ENCODE measurements around the gene NUDT8. TPM values are rescaled to one million over a fixed set of nuclear protein-coding genes. Genes with fewer than 3 reads are reported as not detected.

Gene NUDT8
- total and polyA plus RNA-seq, 2 experiments from 2014 or later, result 5.0 to 15.1 TPM

DNA sequence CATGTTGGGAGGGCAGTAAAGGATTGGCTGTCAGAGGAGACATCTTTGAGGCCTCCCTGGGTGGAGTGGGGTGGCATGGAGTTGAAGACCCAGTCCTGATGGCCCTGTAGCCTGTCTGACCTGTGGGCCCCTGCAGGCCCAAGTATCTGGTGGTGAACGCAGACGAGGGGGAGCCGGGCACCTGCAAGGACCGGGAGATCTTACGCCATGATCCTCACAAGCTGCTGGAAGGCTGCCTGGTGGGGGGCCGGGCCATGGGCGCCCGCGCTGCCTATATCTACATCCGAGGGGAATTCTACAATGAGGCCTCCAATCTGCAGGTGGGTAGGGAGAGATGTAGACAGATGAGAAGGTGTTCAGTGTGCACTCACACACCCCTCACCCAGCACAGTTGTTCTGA, 20.4 kb downstream of the NUDT8 start:
- no peaks in the 10 kb centered on the region for H4K20me1 ChIP-seq (replicated peaks; ENCODE audit: insufficient read depth)
- H3K4me2 ChIP-seq, result no peak overlapping the region
- ATAC-seq (no peak), DNase-seq (ENCODE audit: low spot score) (no peak)
- no peaks in the 10 kb centered on the region for H3K27me3 ChIP-seq (ENCODE audit: insufficient read depth)
- peaks cover 8% of the 10 kb centered on the region for H3K27me3 Mint-ChIP-seq (ENCODE audit: insufficient read depth, low read depth, poor library complexity)
- peaks cover 16% of the 10 kb centered on the region for H3K4me1 Mint-ChIP-seq
- H2AFZ ChIP-seq, result no peak overlapping the region
- no peak for TF ChIP-seq EZH2phosphoT487 (IDR thresholded peaks at IDR 0.05; ENCODE audit: unreplicated experiment)
- TF ChIP-seq CREB1 (CRISPR knock-in tag; IDR thresholded peaks at IDR 0.05; ENCODE audit: low read depth), result no peak
- TF ChIP-seq NANOG (IDR thresholded peaks at IDR 0.05; ENCODE audit: borderline replicate concordance), result no peak
- TF ChIP-seq, protein P1, sequence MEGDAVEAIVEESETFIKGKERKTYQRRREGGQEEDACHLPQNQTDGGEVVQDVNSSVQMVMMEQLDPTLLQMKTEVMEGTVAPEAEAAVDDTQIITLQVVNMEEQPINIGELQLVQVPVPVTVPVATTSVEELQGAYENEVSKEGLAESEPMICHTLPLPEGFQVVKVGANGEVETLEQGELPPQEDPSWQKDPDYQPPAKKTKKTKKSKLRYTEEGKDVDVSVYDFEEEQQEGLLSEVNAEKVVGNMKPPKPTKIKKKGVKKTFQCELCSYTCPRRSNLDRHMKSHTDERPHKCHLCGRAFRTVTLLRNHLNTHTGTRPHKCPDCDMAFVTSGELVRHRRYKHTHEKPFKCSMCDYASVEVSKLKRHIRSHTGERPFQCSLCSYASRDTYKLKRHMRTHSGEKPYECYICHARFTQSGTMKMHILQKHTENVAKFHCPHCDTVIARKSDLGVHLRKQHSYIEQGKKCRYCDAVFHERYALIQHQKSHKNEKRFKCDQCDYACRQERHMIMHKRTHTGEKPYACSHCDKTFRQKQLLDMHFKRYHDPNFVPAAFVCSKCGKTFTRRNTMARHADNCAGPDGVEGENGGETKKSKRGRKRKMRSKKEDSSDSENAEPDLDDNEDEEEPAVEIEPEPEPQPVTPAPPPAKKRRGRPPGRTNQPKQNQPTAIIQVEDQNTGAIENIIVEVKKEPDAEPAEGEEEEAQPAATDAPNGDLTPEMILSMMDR (conservative IDR thresholded peaks at IDR 0.05; ENCODE audit: low read depth in 2 of 2), result no peak
- TF ChIP-seq ZNF114 (CRISPR knock-in tag; IDR thresholded peaks at IDR 0.05), result no peak
- no peak for TF ChIP-seq STAT1 (IDR thresholded peaks at IDR 0.05; ENCODE audit: unreplicated experiment)
- no peak for TF ChIP-seq POLR2AphosphoS5 (IDR thresholded peaks at IDR 0.05; ENCODE audit: low read depth)
- TF ChIP-seq, protein P2, sequence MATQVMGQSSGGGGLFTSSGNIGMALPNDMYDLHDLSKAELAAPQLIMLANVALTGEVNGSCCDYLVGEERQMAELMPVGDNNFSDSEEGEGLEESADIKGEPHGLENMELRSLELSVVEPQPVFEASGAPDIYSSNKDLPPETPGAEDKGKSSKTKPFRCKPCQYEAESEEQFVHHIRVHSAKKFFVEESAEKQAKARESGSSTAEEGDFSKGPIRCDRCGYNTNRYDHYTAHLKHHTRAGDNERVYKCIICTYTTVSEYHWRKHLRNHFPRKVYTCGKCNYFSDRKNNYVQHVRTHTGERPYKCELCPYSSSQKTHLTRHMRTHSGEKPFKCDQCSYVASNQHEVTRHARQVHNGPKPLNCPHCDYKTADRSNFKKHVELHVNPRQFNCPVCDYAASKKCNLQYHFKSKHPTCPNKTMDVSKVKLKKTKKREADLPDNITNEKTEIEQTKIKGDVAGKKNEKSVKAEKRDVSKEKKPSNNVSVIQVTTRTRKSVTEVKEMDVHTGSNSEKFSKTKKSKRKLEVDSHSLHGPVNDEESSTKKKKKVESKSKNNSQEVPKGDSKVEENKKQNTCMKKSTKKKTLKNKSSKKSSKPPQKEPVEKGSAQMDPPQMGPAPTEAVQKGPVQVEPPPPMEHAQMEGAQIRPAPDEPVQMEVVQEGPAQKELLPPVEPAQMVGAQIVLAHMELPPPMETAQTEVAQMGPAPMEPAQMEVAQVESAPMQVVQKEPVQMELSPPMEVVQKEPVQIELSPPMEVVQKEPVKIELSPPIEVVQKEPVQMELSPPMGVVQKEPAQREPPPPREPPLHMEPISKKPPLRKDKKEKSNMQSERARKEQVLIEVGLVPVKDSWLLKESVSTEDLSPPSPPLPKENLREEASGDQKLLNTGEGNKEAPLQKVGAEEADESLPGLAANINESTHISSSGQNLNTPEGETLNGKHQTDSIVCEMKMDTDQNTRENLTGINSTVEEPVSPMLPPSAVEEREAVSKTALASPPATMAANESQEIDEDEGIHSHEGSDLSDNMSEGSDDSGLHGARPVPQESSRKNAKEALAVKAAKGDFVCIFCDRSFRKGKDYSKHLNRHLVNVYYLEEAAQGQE (IDR thresholded peaks at IDR 0.05; ENCODE audit: unreplicated experiment), result no peak
- no peak for TF ChIP-seq JUNB (IDR thresholded peaks at IDR 0.05; ENCODE audit: unreplicated experiment)
- no peak for TF ChIP-seq ZNF331 (CRISPR knock-in tag; IDR thresholded peaks at IDR 0.05; ENCODE audit: low read depth)
- no peak for TF ChIP-seq EZH2 (IDR thresholded peaks at IDR 0.05; ENCODE audit: low read depth, unreplicated experiment)
- TF ChIP-seq, protein P3, sequence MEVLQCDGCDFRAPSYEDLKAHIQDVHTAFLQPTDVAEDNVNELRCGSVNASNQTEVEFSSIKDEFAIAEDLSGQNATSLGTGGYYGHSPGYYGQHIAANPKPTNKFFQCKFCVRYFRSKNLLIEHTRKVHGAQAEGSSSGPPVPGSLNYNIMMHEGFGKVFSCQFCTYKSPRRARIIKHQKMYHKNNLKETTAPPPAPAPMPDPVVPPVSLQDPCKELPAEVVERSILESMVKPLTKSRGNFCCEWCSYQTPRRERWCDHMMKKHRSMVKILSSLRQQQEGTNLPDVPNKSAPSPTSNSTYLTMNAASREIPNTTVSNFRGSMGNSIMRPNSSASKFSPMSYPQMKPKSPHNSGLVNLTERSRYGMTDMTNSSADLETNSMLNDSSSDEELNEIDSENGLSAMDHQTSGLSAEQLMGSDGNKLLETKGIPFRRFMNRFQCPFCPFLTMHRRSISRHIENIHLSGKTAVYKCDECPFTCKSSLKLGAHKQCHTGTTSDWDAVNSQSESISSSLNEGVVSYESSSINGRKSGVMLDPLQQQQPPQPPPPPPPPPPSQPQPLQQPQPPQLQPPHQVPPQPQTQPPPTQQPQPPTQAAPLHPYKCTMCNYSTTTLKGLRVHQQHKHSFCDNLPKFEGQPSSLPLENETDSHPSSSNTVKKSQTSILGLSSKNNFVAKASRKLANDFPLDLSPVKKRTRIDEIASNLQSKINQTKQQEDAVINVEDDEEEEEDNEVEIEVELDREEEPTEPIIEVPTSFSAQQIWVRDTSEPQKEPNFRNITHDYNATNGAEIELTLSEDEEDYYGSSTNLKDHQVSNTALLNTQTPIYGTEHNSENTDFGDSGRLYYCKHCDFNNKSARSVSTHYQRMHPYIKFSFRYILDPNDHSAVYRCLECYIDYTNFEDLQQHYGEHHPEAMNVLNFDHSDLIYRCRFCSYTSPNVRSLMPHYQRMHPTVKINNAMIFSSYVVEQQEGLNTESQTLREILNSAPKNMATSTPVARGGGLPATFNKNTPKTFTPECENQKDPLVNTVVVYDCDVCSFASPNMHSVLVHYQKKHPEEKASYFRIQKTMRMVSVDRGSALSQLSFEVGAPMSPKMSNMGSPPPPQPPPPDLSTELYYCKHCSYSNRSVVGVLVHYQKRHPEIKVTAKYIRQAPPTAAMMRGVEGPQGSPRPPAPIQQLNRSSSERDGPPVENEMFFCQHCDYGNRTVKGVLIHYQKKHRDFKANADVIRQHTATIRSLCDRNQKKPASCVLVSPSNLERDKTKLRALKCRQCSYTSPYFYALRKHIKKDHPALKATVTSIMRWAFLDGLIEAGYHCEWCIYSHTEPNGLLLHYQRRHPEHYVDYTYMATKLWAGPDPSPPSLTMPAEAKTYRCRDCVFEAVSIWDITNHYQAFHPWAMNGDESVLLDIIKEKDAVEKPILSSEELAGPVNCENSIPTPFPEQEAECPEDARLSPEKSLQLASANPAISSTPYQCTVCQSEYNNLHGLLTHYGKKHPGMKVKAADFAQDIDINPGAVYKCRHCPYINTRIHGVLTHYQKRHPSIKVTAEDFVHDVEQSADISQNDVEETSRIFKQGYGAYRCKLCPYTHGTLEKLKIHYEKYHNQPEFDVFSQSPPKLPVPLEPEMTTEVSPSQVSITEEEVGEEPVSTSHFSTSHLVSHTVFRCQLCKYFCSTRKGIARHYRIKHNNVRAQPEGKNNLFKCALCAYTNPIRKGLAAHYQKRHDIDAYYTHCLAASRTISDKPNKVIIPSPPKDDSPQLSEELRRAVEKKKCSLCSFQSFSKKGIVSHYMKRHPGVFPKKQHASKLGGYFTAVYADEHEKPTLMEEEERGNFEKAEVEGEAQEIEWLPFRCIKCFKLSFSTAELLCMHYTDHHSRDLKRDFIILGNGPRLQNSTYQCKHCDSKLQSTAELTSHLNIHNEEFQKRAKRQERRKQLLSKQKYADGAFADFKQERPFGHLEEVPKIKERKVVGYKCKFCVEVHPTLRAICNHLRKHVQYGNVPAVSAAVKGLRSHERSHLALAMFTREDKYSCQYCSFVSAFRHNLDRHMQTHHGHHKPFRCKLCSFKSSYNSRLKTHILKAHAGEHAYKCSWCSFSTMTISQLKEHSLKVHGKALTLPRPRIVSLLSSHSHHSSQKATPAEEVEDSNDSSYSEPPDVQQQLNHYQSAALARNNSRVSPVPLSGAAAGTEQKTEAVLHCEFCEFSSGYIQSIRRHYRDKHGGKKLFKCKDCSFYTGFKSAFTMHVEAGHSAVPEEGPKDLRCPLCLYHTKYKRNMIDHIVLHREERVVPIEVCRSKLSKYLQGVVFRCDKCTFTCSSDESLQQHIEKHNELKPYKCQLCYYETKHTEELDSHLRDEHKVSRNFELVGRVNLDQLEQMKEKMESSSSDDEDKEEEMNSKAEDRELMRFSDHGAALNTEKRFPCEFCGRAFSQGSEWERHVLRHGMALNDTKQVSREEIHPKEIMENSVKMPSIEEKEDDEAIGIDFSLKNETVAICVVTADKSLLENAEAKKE (CRISPR knock-in tag; IDR thresholded peaks at IDR 0.05), result no peak
- TF ChIP-seq, protein P4, sequence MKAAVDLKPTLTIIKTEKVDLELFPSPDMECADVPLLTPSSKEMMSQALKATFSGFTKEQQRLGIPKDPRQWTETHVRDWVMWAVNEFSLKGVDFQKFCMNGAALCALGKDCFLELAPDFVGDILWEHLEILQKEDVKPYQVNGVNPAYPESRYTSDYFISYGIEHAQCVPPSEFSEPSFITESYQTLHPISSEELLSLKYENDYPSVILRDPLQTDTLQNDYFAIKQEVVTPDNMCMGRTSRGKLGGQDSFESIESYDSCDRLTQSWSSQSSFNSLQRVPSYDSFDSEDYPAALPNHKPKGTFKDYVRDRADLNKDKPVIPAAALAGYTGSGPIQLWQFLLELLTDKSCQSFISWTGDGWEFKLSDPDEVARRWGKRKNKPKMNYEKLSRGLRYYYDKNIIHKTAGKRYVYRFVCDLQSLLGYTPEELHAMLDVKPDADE (IDR thresholded peaks at IDR 0.05), result no peak
- no peaks in the 10 kb centered on the region for H3K36me3 ChIP-seq (ENCODE audit: insufficient read depth)
- H3K36me3 Mint-ChIP-seq (ENCODE audit: low read depth), result peaks cover 29% of the 10 kb centered on the region
- H3K9me3 Mint-ChIP-seq, result no peaks in the 10 kb centered on the region; the same call in 2 of the 3 replicates
- 0 out of 2 replicates have a peak, but pooled peaks cover 3% of the 10 kb centered on the region for H3F3A ChIP-seq (replicated peaks; ENCODE audit: low read depth)
- no peak overlapping the region for H3K4me3 Mint-ChIP-seq
- no peak overlapping the region for H3K27ac ChIP-seq (ENCODE audit: low read depth)
- no peak overlapping the region for H3K27ac Mint-ChIP-seq
- no peak overlapping the region for H3K4me3 ChIP-seq
- no peaks in the 10 kb centered on the region for H3K9me2 ChIP-seq (ENCODE audit: insufficient read depth)
- peaks cover 22% of the 10 kb centered on the region for H3K4me1 ChIP-seq (ENCODE audit: insufficient read depth)
- peaks cover 9% of the 10 kb centered on the region; the same call in 1 of the 2 replicates for H3K79me2 ChIP-seq (replicated peaks; ENCODE audit: insufficient read depth)

All from GM23338 (cell line).